GM12874 (cell line): ENCODE results near the gene CCNY.

Experiments used
- CTCF ChIP-seq: IDR thresholded peaks from 2 replicates; pipeline ENCODE4 v1.5.1; 2011; ENCODE audit warnings: low read depth, mild to moderate bottlenecking, control low read depth, low read length, moderate library complexity; ENCODE audit not compliant: insufficient read depth

Gene CCNY

GRCh38 chr10:35614312-35614711, 278.0 kb downstream of the CCNY start:
- no peak for TF ChIP-seq CTCF
